Upper lobe of left lung (tissue), 6 donors: ENCODE results near the gene CUX1. TPM values are rescaled to one million over a fixed set of nuclear protein-coding genes. Genes with fewer than 3 reads are reported as not detected.

ENCODE experiments used
- ATAC-seq, 2 donors: fragments of 200-7000 bp; cut with Tn5 transposase; one replicate each; pipeline ENCODE4 v1.9.1; 2022; ENCODE audit warnings: mild to moderate bottlenecking in 2 of 2, moderate library complexity in 2 of 2; ENCODE audit not compliant: low FRiP score in 2 of 2
- DNase-seq, 2 donors: peaks; one replicate each; pipeline ENCODE4 v3.0.0-alpha.2; 2019 to 2020
- H3K27ac ChIP-seq, 4 donors: fragments of 200-600 bp; sonication (generic); one replicate each; pipeline ENCODE4 v1.5.1; 2016 to 2019
- H3K27me3 ChIP-seq, 4 donors: fragments of 200-600 bp; sonication (generic); one replicate each; pipeline ENCODE4 v1.5.1; 2017 to 2019
- H3K36me3 ChIP-seq, 4 donors: fragments of 200-600 bp; sonication (generic); one replicate each; pipeline ENCODE4 v1.5.1; 2016 to 2019
- H3K4me1 ChIP-seq, 4 donors: fragments of 200-600 bp; sonication (generic); one replicate each; pipeline ENCODE4 v1.5.1; 2018 to 2019
- H3K4me3 ChIP-seq, 4 donors: fragments of 200-600 bp; sonication (generic); one replicate each; pipeline ENCODE4 v1.5.1; 2017 to 2019; ENCODE audit warnings: mild to moderate bottlenecking in 2 of 4, moderate library complexity in 1 of 4
- H3K9me3 ChIP-seq, 4 donors: fragments of 200-600 bp; sonication (generic); one replicate each; pipeline ENCODE4 v1.5.1; 2018 to 2019
- CTCF ChIP-seq, 6 experiments: fragments of 450-650 bp in 4 of 6; fragments of 200-600 bp in 2 of 6; sonication (generic) in 2 of 6; IDR thresholded peaks; one replicate each; pipeline ENCODE4 v1.5.1; 2016 to 2019; ENCODE audit warnings: antibody characterized with exemption in 6 of 6
- EP300 ChIP-seq, 4 donors: sonication (generic); formaldehyde crosslinking; IDR thresholded peaks; one replicate each; pipeline ENCODE4 v1.5.1; 2017; ENCODE audit warnings: antibody characterized with exemption in 4 of 4, control low read depth in 2 of 4
- POLR2A ChIP-seq, 4 donors: fragments of 450-650 bp; IDR thresholded peaks; one replicate each; pipeline ENCODE4 v1.5.1; 2016 to 2017; ENCODE audit warnings: antibody characterized with exemption in 4 of 4, mild to moderate bottlenecking in 2 of 4
- POLR2AphosphoS5 ChIP-seq, 2 donors: sonication (generic); formaldehyde crosslinking; IDR thresholded peaks; one replicate each; pipeline ENCODE4 v1.5.1; 2017; ENCODE audit warnings: antibody characterized with exemption in 2 of 2
- WGBS, 2 donors: methylation state at CpG; one replicate each; pipeline ENCODE4 v1.1.5; 2017 to 2018; 5-methylcytosine and 5-hydroxymethylcytosine counted together
- total RNA-seq, 6 donors: library from RNA; depleted of rRNA in 4 of 6; stranded (reverse); fragments of >200 nt in 4 of 6; gene quantifications; one replicate each; pipeline versions ENCODE4 v1.1.0 to v1.2.1, GENCODE V29; 2016 to 2021
- donor health status: DM: no; HTN: no; CAD: no; lungs with moderate emphysema.
- donor health status: DM: no; HTN: yes; CAD: no; lungs with severe emphysema.

CUX1 gene
- total RNA-seq, 6 donors from 2014 or later = 106 to 188 (median 115) TPM

GRCh38 chr7:102215711-102216110 is 398.3 kb downstream of the CUX1 start:
- no peak for ATAC-seq
- H3K4me1 ChIP-seq = no peaks in the 10 kb centered on the region
- TF ChIP-seq EP300 (IDR thresholded peaks at IDR 0.05) (no peak), CTCF (IDR thresholded peaks at IDR 0.05) (no peak), POLR2A (IDR thresholded peaks at IDR 0.05) (no peak), POLR2AphosphoS5 (IDR thresholded peaks at IDR 0.05) (no peak)
- H3K36me3 ChIP-seq = peaks cover 3 to 36% (median 24%) of the 10 kb centered on the region in 4 donors
- DNase-seq = no peak
- H3K4me3 ChIP-seq = no peak overlapping the region
- 89 to 91% methylated on average over 7 to 11 of the region's 11 CpGs for WGBS, 2 donors
- H3K27ac ChIP-seq = no peak overlapping the region
- no peaks in the 10 kb centered on the region for H3K27me3 ChIP-seq
- H3K9me3 ChIP-seq = no peaks in the 10 kb centered on the region

- Histone ChIP-seq H3K9me3 (no peaks in the 10 kb centered on the region), H3K27me3 (no peaks in the 10 kb centered on the region), H3K36me3 (peaks cover 3 to 29% (median 22%) of the 10 kb centered on the region in 4 donors), H3K4me3 (no peak overlapping the region), H3K4me1 (no peaks in the 10 kb centered on the region), H3K27ac (no peak overlapping the region)
- no peak for TF ChIP-seq POLR2AphosphoS5 (IDR thresholded peaks at IDR 0.05)
- TF ChIP-seq CTCF (IDR thresholded peaks at IDR 0.05) = no peak
- ATAC-seq (no peak), DNase-seq (no peak)
- 95% methylated on average over 7 to 8 of the region's 8 CpGs for WGBS, 2 donors
These were observed 399.3 kb downstream of the CUX1 start for GRCh38 chr7:102216573-102217314.

- peaks cover 0 to 16% (median 11%) of the 10 kb centered on the region in 4 donors for H3K36me3 ChIP-seq
- no peaks in the 10 kb centered on the region for H3K27me3 ChIP-seq
- no peak overlapping the region for H3K4me3 ChIP-seq
- no peaks in the 10 kb centered on the region for H3K9me3 ChIP-seq
- WGBS, 2 donors = 87 to 94% methylated on average over 11 to 14 of the region's 14 CpGs
- TF ChIP-seq POLR2A (IDR thresholded peaks at IDR 0.05) (no peak), POLR2AphosphoS5 (IDR thresholded peaks at IDR 0.05) (no peak), EP300 (IDR thresholded peaks at IDR 0.05) (no peak), CTCF (IDR thresholded peaks at IDR 0.05) (no peak)
- DNase-seq (no peak), ATAC-seq (no peak)
- H3K4me1 ChIP-seq = no peaks in the 10 kb centered on the region
- H3K27ac ChIP-seq = no peak overlapping the region
These were observed 402.9 kb downstream of the CUX1 start for GRCh38 chr7:102220229-102220850.

GRCh38 chr7:102220960-102221800 is 403.8 kb downstream of the CUX1 start:
- TF ChIP-seq POLR2A (IDR thresholded peaks at IDR 0.05) (no peak), POLR2AphosphoS5 (IDR thresholded peaks at IDR 0.05) (no peak), CTCF (IDR thresholded peaks at IDR 0.05) (no peak), EP300 (IDR thresholded peaks at IDR 0.05) (no peak)
- no peak overlapping the region for H3K4me3 ChIP-seq
- no peak for ATAC-seq
- peaks cover 0 to 9% (median 7%) of the 10 kb centered on the region in 4 donors for H3K36me3 ChIP-seq
- no peaks in the 10 kb centered on the region for H3K9me3 ChIP-seq
- H3K27me3 ChIP-seq = no peaks in the 10 kb centered on the region
- H3K4me1 ChIP-seq = no peaks in the 10 kb centered on the region
- WGBS, 2 donors = 78 to 80% methylated on average over 20 of the region's 20 CpGs
- no peak for DNase-seq
- H3K27ac ChIP-seq = no peak overlapping the region
